Fibroblast of lung (primary cell): ENCODE results near the gene RSPH3. TPM values are rescaled to one million over a fixed set of nuclear protein-coding genes. Genes with fewer than 3 reads are reported as not detected.

Source experiments
- DNase-seq, 2 donors: peaks; one replicate each; pipeline versions ENCODE4 v3.0.0 to v3.0.0-alpha.2; 2010; ENCODE audit warnings: low read depth in 2 of 2
- H2AFZ ChIP-seq: 2 replicates; pipeline ENCODE4 v1.5.1; 2012; ENCODE audit warnings: low read length, control low read depth, inconsistent platforms
- H3K27ac ChIP-seq: 2 replicates; pipeline ENCODE4 v1.5.1; 2011; ENCODE audit warnings: low read length, control low read depth; ENCODE audit not compliant: insufficient read depth
- H3K27me3 ChIP-seq: 2 replicates; pipeline ENCODE4 v1.5.1; 2011; ENCODE audit warnings: mild to moderate bottlenecking, low read length; ENCODE audit not compliant: control insufficient read depth, insufficient read depth
- H3K36me3 ChIP-seq: 2 replicates; pipeline ENCODE4 v1.5.1; 2011; ENCODE audit warnings: low read length; ENCODE audit not compliant: control insufficient read depth, insufficient read depth
- H3K4me1 ChIP-seq: 2 replicates; pipeline ENCODE4 v1.5.1; 2011; ENCODE audit warnings: low read length; ENCODE audit not compliant: control insufficient read depth, insufficient read depth; ENCODE audit errors: extremely low read depth
- H3K4me2 ChIP-seq: 2 replicates; pipeline ENCODE4 v1.5.1; 2011; ENCODE audit warnings: low read length, control low read depth; ENCODE audit not compliant: insufficient read depth; ENCODE audit errors: extremely low read depth
- H3K4me3 ChIP-seq, 4 experiments: fragments of 200-600 bp in 1 of 4; sonication (generic) in 1 of 4; replicated peaks in 1 of 4; 2 replicates each; pipeline ENCODE4 v1.5.1; 2011 to 2016; ENCODE audit warnings: low read length in 4 of 4, low read depth in 3 of 4, mild to moderate bottlenecking in 3 of 4, control low read depth in 2 of 4, inconsistent platforms in 1 of 4, mixed read lengths in 1 of 4; ENCODE audit not compliant: insufficient read depth in 1 of 4; ENCODE audit errors: control extremely low read depth in 1 of 4
- H3K79me2 ChIP-seq: 2 replicates; pipeline ENCODE4 v1.5.1; 2012; ENCODE audit warnings: mild to moderate bottlenecking, low read length, inconsistent platforms; ENCODE audit not compliant: control insufficient read depth, insufficient read depth
- H3K9ac ChIP-seq: 2 replicates; pipeline ENCODE4 v1.5.1; 2011; ENCODE audit warnings: mild to moderate bottlenecking, low read length, control low read depth; ENCODE audit not compliant: insufficient read depth
- H3K9me3 ChIP-seq: 2 replicates; pipeline ENCODE4 v1.5.1; 2012; ENCODE audit warnings: low read depth, low read length; ENCODE audit not compliant: control insufficient read depth, insufficient read depth
- H4K20me1 ChIP-seq: 2 replicates; pipeline ENCODE4 v1.5.1; 2011; ENCODE audit warnings: low read length; ENCODE audit not compliant: control insufficient read depth, insufficient read depth; ENCODE audit errors: extremely low read depth
- EZH2 ChIP-seq: IDR thresholded peaks from 2 replicates; pipeline ENCODE4 v1.5.1; 2012; ENCODE audit warnings: low read length, control low read depth, mild to moderate bottlenecking; ENCODE audit errors: missing control alignments
- polyA plus RNA-seq, 2 donors: library from polyadenylated mRNA; depleted of rRNA in 1 of 2; stranded (reverse) in 1 of 2; unstranded in 1 of 2; fragments of >200 nt; gene quantifications; 2 replicates each; pipeline ENCODE4 v1.2.1, GENCODE V29; 2011 to 2012; ENCODE audit warnings: missing spikeins in 1 of 2
- total RNA-seq: library from RNA; depleted of rRNA; stranded (reverse); fragments of >200 nt; gene quantifications from 2 replicates; pipeline ENCODE4 v1.2.1, GENCODE V29; 2014
- TF ChIP-seq, protein P1 (sequence below), 2 donors: IDR thresholded peaks in 1 of 2; conservative IDR thresholded peaks in 1 of 2; 1 replicate in 1 of 2; 2 replicates in 1 of 2; pipeline ENCODE4 v1.5.1; 2011 to 2012; ENCODE audit warnings: low read length in 2 of 2, control low read depth in 1 of 2, inconsistent platforms in 1 of 2, low read depth in 1 of 2, mild to moderate bottlenecking in 1 of 2

The RSPH3 gene
- total and polyA plus RNA-seq, 2 donors (not counting 1 experiment from before 2014, with no cell fraction given) = 2.3 to 5.9 TPM

- peaks cover 1% of the 10 kb centered on the region for H3K36me3 ChIP-seq
- no peaks in the 10 kb centered on the region for H3K4me1 ChIP-seq
- H3K79me2 ChIP-seq = no peaks in the 10 kb centered on the region
- no peak overlapping the region for H3K4me2 ChIP-seq
- DNase-seq = no peak
- H4K20me1 ChIP-seq = no peaks in the 10 kb centered on the region
- H3K27me3 ChIP-seq = no peaks in the 10 kb centered on the region
- no peak overlapping the region for H2AFZ ChIP-seq
- TF ChIP-seq EZH2 = no peak
- TF ChIP-seq, protein P1, sequence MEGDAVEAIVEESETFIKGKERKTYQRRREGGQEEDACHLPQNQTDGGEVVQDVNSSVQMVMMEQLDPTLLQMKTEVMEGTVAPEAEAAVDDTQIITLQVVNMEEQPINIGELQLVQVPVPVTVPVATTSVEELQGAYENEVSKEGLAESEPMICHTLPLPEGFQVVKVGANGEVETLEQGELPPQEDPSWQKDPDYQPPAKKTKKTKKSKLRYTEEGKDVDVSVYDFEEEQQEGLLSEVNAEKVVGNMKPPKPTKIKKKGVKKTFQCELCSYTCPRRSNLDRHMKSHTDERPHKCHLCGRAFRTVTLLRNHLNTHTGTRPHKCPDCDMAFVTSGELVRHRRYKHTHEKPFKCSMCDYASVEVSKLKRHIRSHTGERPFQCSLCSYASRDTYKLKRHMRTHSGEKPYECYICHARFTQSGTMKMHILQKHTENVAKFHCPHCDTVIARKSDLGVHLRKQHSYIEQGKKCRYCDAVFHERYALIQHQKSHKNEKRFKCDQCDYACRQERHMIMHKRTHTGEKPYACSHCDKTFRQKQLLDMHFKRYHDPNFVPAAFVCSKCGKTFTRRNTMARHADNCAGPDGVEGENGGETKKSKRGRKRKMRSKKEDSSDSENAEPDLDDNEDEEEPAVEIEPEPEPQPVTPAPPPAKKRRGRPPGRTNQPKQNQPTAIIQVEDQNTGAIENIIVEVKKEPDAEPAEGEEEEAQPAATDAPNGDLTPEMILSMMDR (conservative IDR thresholded peaks at IDR 0.05 in 1 of 2, IDR thresholded peaks at IDR 0.05 in 1 of 2; ENCODE audit: low read depth in 1 of 2, low read length in 2 of 2) = no peak
- H3K9ac ChIP-seq = no peak overlapping the region
- no peaks in the 10 kb centered on the region for H3K9me3 ChIP-seq
- no peak overlapping the region for H3K4me3 ChIP-seq
- H3K27ac ChIP-seq = no peak overlapping the region
Measured at GRCh38 chr6:158987657-158988056, 12.3 kb downstream of the RSPH3 start.

DNA sequence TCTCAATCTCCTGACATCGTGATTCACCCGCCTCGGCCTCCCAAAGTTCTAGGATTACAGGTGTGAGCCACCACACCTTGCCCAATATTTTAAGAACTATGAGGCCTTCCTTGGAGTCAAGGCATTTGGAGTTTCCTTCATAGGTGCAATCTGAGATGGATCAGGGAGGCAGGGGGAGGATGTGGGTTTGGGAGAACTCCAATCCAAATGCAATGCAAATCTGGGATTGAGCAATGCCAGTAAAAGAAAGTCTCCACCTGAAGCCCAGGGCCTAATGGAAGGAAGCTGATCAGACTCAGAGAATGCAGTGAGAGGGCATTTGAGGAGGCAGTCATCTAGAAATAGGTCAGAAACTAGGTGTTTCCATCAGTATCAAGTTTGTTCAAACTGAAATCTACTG lies 21.2 kb downstream of the RSPH3 start:
- Histone ChIP-seq H3K36me3 (no peaks in the 10 kb centered on the region), H4K20me1 (no peaks in the 10 kb centered on the region), H3K9me3 (no peaks in the 10 kb centered on the region), H3K4me3 (no peak overlapping the region), H3K27ac (no peak overlapping the region), H3K79me2 (no peaks in the 10 kb centered on the region), H3K4me1 (no peaks in the 10 kb centered on the region), H2AFZ (no peak overlapping the region), H3K9ac (no peak overlapping the region), H3K27me3 (no peaks in the 10 kb centered on the region), H3K4me2 (no peak overlapping the region)
- TF ChIP-seq, protein P1 (conservative IDR thresholded peaks at IDR 0.05 in 1 of 2, IDR thresholded peaks at IDR 0.05 in 1 of 2; ENCODE audit: low read depth in 1 of 2, low read length in 2 of 2) = no peak
- TF ChIP-seq EZH2 = no peak
- DNase-seq = peak; percentile 55 to 59

DNA sequence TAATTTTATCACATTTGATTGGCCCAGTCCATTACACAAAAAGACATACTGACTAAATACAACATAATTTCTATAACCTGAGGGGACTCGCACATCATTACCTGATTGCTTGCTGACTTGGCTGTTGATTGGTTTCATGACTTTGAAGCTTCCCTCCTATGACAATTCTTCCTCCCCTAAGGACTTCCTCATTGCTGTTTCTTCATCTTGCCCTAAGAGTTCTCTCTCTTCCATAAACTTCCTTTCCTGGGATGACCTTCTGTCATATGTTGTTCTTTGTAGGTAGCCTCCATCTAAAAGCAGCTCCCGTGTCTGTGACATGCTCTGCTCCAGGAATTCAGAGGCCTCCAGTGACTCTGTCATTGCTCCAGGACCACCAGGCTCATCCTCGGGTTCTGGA lies 22.6 kb downstream of the RSPH3 start:
- TF ChIP-seq EZH2 = no peak
- TF ChIP-seq, protein P1 (conservative IDR thresholded peaks at IDR 0.05 in 1 of 2, IDR thresholded peaks at IDR 0.05 in 1 of 2; ENCODE audit: low read depth in 1 of 2, low read length in 2 of 2) = no peak
- no peak for DNase-seq
- Histone ChIP-seq H3K9me3 (no peaks in the 10 kb centered on the region), H3K79me2 (no peaks in the 10 kb centered on the region), H2AFZ (no peak overlapping the region), H4K20me1 (no peaks in the 10 kb centered on the region), H3K4me1 (no peaks in the 10 kb centered on the region), H3K27me3 (no peaks in the 10 kb centered on the region), H3K4me3 (no peak overlapping the region), H3K36me3 (no peaks in the 10 kb centered on the region), H3K27ac (no peak overlapping the region), H3K9ac (no peak overlapping the region), H3K4me2 (no peak overlapping the region)
